NB4 (cell line): Measurements from ENCODE around the gene PDE3A.

Source experiments
- DNase-seq: peaks from one replicate; pipeline ENCODE4 v3.0.0; 2010; ENCODE audit warnings: low read depth
- H3K4me3 ChIP-seq: one replicate; pipeline ENCODE4 v1.5.1; 2011; ENCODE audit warnings: mild to moderate bottlenecking, low read depth, low read length, moderate library complexity
- CTCF ChIP-seq: IDR thresholded peaks from one replicate; pipeline ENCODE4 v1.5.1; 2012; ENCODE audit warnings: low read depth, low read length
- MAX ChIP-seq: IDR thresholded peaks from 2 replicates; pipeline ENCODE4 v1.6.1; 2011; ENCODE audit warnings: low read depth, low read length
- MYC ChIP-seq: IDR thresholded peaks from 2 replicates; pipeline ENCODE4 v1.6.1; 2011; ENCODE audit warnings: low read depth, low read length
- POLR2A ChIP-seq: IDR thresholded peaks from 2 replicates; pipeline ENCODE4 v1.6.1; 2011; ENCODE audit warnings: mild to moderate bottlenecking; ENCODE audit not compliant: insufficient read length; ENCODE audit errors: extremely low read depth

The PDE3A gene

GRCh38 chr12:20393707-20394106 lies 25.4 kb downstream of the PDE3A start:
- DNase-seq, result no peak
- no peak overlapping the region for H3K4me3 ChIP-seq
- no peak for TF ChIP-seq MAX
- TF ChIP-seq POLR2A, result no peak
- TF ChIP-seq MYC, result no peak
- no peak for TF ChIP-seq CTCF

DNA sequence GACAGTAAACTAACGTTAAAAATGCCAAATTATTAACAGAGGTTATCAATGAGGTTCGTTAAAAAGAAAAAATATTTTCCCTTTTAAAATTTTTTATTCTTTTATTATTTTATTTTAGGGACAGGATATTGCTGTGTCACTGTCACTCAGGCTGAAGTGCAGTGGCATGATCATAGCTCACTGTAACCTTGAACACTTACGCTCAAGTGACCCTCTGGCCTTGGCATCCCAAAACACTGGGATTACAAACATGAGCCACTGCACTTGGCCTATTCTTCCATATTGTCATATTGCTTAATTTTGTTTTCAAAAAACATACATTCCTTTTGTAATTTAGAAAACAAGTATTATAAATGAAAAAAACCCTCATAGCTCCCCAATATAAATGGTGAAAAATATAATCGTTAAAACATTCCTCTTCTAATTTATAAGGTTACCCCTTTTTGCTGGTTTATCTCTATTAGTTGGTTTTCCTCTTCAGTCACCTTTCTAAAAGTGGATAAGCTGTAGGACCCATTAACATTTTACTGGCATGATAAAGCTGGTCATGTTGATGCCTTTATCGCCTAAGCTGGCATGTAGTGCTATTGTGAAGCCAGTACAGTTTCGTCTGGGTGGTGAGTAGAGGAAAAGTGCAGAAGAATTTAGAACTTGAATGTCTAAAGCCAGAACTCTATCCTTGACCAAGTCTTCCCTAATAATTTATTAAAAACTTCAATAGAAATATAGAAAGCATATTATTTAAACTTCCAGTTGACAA lies 27.6 kb downstream of the PDE3A start:
- no peak overlapping the region for H3K4me3 ChIP-seq
- DNase-seq, result no peak
- TF ChIP-seq MAX, result no peak
- TF ChIP-seq POLR2A, result no peak
- TF ChIP-seq MYC, result no peak
- no peak for TF ChIP-seq CTCF

DNA sequence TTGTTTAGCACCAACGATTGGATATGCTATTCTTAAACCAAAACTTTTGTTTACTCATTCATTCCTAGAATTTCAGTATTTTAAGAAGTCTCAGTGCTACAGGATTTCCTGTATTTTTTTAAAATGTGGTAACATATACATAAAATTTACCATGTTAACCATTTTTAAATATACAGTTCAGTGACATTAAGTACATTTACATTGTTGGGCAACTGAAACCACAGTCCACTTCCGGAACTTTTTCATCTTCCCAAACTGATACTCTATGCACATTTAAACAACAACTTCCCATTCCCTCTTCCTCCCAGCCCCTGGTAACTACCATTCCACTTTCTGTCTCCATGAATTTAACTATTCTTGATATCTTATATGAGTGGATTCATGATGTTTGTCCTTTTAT lies 30.3 kb downstream of the PDE3A start:
- no peak for TF ChIP-seq POLR2A
- TF ChIP-seq MAX, result no peak
- TF ChIP-seq MYC, result no peak
- TF ChIP-seq CTCF, result no peak
- DNase-seq, result peak; percentile 48
- no peak overlapping the region for H3K4me3 ChIP-seq

DNA sequence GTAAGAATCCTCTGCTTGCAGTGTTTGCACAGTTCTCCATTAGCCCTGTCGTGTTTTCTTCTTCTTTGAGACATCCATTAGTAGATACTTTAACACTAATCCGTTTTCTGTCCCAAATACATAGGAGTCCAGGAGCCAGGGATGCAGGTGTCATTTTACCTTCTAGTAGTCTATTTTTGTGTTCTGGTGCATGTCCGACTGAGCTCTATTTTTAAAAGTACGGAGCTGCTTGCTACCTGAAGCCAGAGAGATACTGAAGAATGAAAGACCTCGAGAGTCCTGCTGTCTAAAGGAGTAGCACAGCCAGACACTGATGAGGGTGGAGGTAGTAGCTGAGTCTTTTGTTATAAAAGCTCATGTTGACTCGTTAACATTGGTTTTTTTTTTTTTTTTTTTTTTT lies 31.7 kb downstream of the PDE3A start:
- DNase-seq, result no peak
- no peak overlapping the region for H3K4me3 ChIP-seq
- TF ChIP-seq MYC, result no peak
- no peak for TF ChIP-seq POLR2A
- no peak for TF ChIP-seq MAX
- no peak for TF ChIP-seq CTCF

DNA sequence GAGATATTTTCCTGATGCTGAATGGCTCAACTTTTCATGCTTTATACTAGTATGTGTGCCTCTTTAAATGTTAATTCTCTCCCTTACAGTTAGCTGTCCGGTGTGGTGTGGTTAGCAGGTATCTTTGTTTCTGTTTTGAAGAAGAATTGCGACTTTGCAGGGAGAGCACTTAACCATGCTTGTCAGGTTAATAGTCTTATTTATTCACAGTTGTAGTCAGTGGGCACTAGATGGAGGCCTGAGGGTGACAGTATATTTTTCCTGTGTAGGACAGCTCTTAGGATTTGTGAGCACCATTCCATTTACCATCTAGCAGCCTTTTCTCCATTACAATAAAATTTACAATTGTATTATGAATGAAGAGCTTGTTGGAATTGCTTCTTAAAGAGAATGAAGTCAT lies 34.9 kb downstream of the PDE3A start:
- H3K4me3 ChIP-seq, result no peak overlapping the region
- TF ChIP-seq CTCF (no peak), POLR2A (no peak), MYC (no peak), MAX (no peak)
- peak; percentile 55 for DNase-seq
